Activated CD4-positive, alpha-beta memory T cell treated with anti-CD3 and anti-CD28 coated beads for 36 hours (primary cell): ENCODE data around the gene WNT11. TPM values are rescaled to one million over a fixed set of nuclear protein-coding genes. Genes with fewer than 3 reads are reported as not detected.
"Not testable (repeated sequence)": the region's sequence is repeated elsewhere in the genome, so short reads cannot be mapped to it uniquely, and the experiment has no call there.

Source experiments
- CTCF ChIA-PET: fragments of 350-600 bp; sonication (Branson Sonifier 250); formaldehyde crosslinking; loops from one replicate; lab custom pipeline; 2021; ENCODE audit warnings: antibody characterized with exemption, inconsistent platforms; lab: Charles Lee
- POLR2A ChIA-PET: fragments of 350-600 bp; sonication (Branson Sonifier 250); formaldehyde crosslinking; loops from one replicate; lab custom pipeline; 2021; ENCODE audit warnings: antibody characterized with exemption; lab: Charles Lee
- DNase-seq: peaks from one replicate; pipeline ENCODE4 v3.0.0-alpha.2; 2020
- H3K27ac Mint-ChIP-seq: one replicate; pipeline ENCODE4 v1.8.0; 2021; ENCODE audit warnings: mixed read lengths
- H3K27me3 Mint-ChIP-seq: one replicate; pipeline ENCODE4 v1.8.0; 2021; ENCODE audit warnings: mixed read lengths
- H3K36me3 Mint-ChIP-seq: one replicate; pipeline ENCODE4 v1.8.0; 2021; ENCODE audit warnings: mixed read lengths
- H3K4me1 Mint-ChIP-seq: one replicate; pipeline ENCODE4 v1.8.0; 2021; ENCODE audit warnings: low read depth, mixed read lengths
- H3K4me3 Mint-ChIP-seq: one replicate; pipeline ENCODE4 v1.8.0; 2021; ENCODE audit warnings: mild to moderate bottlenecking, mixed read lengths
- H3K9me3 Mint-ChIP-seq: one replicate; pipeline ENCODE4 v1.8.0; 2021; ENCODE audit warnings: mixed read lengths
- intact Hi-C: fragments of 100-400 bp; cut with micrococcal nuclease; formaldehyde crosslinking; loops from one replicate; pipeline ENCODE4 v1.15.1; 2023
- total RNA-seq, 2 experiments: library from RNA; stranded (reverse); gene quantifications; one replicate each; pipeline ENCODE4 v1.2.3, GENCODE V29; 2021

WNT11 gene
- total RNA-seq, 2 experiments from 2014 or later = not detected

DNA sequence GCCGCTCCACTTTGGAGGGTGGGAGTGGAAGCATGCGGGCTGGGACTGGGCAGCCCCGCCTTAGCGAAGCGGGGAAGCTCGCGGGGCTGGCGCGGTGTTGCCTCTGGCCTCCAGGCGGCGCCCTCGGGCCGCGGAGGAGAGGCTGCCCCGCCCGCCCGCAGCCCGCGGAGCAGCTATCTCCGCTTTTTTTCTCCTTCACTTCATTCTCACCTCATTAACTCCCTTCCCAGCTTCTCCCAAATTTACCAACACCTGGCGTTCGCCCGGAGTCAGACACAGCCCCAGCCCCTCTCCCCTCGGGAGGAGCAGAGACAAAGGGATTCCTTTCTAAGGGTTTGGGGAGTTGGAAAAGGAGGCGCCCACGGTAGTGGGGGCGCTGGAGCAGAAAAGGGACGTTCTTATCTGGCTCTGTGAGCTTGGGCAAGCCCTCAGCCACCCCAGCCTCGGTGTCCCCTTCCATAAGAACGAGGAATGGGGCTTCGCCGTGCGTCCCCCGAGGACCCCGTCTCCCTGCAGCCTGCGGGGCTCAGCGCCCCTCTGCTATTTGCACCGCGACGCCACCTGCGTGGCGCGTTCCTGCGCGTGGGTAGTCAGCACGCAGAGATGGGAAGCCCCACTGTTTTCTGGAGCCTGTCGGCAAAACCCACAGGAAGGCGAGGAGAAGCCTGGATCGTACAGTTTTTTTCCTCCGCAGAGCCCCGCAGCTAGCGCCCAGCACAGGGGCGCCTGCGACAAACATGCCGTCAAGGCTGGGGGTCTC, 1.5 kb upstream of the WNT11 start:
- ChIA-PET CTCF (interaction anchor here (0.7 to 8.2 kb wide), 70 partner anchors 9 to 712 kb away, joined by 3 to 241 read pairs (median 4); partner anchors contain the start of gene LRRC32), POLR2A (interaction anchor here (0.7 to 1.1 kb wide), 2 partner anchors 27 to 111 kb away, joined by 4 to 5 read pairs; no protein-coding TSS in a partner anchor)
- Mint-ChIP-seq H3K9me3 (no peaks in the 10 kb centered on the region), H3K27ac (no peak overlapping the region), H3K4me1 (peaks cover 14% of the 10 kb centered on the region), H3K36me3 (no peaks in the 10 kb centered on the region), H3K4me3 (peak overlapping the region; percentile 66), H3K27me3 (peaks cover 51% of the 10 kb centered on the region)
- intact Hi-C loops = loop anchor here (1.0 to 10.0 kb wide), 5 partner anchors 27 to 473 kb away; no protein-coding TSS in a partner anchor
- DNase-seq = peak; percentile 81

DNA sequence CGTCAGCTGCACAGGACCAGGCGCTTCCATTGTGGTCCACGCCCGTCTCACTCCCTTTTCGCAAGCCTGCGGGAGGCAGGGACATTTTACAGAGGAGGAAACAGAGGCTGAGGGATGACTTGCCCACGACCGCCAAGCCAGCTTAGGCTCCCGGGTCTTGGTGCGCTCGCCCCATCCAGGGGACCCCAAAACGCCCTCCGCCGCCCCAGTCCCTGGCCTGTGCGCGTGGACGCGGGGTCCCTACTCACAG, 300 bp downstream of the WNT11 start:
- POLR2A ChIA-PET = no interaction called here
- H3K27ac Mint-ChIP-seq = no peak overlapping the region

DNA sequence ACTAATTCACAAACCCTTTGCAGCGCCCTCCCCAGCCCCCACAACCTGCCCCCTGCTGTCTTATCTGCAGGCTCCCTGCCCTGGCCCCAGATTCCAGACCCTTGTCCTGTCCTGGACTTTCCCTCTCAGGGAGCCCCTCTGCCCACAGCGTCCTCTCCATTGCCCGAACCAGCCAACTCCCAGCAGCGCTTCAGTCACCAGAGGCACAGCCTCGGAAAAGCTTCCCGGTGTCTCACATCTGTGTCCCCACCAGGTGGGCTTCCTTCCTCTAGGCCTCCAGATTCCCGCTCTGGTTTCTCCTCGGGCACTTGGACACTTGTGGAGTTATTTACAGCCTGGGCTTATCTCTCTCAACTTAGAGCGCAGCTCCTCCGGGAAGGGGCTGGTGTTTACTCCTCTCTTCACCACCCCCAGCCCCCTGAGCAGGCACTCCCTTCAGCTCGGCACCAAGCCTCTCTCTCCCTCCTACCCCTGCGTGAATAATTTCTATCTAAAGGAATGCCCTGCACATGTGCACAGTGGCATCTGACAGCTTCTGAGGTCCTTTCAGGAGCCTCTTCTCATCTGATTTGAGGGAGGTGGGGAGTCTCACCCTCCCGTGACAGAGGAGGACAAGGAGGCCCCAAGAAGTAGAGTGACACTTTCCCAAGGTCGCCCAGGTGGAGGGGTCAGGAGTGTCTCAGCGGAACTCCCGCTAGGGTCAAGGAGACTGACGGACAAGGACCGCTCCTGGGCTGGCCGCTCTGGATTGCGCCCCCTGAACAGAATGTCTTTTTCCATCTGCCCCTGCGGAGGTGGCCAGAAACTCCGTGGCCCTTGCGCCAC, 838 bp downstream of the WNT11 start:
- POLR2A ChIA-PET = no interaction called here
- Mint-ChIP-seq H3K4me1 (peaks cover 14% of the 10 kb centered on the region), H3K27ac (no peak overlapping the region), H3K4me3 (peak overlapping the region; percentile 29), H3K27me3 (peaks cover 35% of the 10 kb centered on the region), H3K9me3 (no peaks in the 10 kb centered on the region), H3K36me3 (no peaks in the 10 kb centered on the region)
- CTCF ChIA-PET = interaction anchor here (0.8 to 8.2 kb wide), 2 partner anchors 115 to 308 kb away, joined by 3 to 241 read pairs; no protein-coding TSS in a partner anchor
- DNase-seq = no peak
- intact Hi-C loops = loop anchor here (2.0 to 10.0 kb wide), 4 partner anchors 172 to 475 kb away; no protein-coding TSS in a partner anchor

More for the DNA sequence above, 300 bp downstream of the WNT11 start:
- Mint-ChIP-seq H3K27me3 (peaks cover 38% of the 10 kb centered on the region), H3K4me1 (peaks cover 14% of the 10 kb centered on the region), H3K9me3 (no peaks in the 10 kb centered on the region), H3K4me3 (peak overlapping the region; percentile 29), H3K36me3 (no peaks in the 10 kb centered on the region)
- intact Hi-C loops = loop anchor here (2.0 to 10.0 kb wide), 4 partner anchors 171 to 475 kb away; no protein-coding TSS in a partner anchor
- CTCF ChIA-PET = interaction anchor here (0.8 to 8.2 kb wide), 2 partner anchors 115 to 309 kb away, joined by 3 to 241 read pairs; no protein-coding TSS in a partner anchor
- DNase-seq = no peak

- CTCF ChIA-PET = interaction anchor here (0.6 kb wide), 1 partner anchor 466 kb away, joined by 3 read pairs; no protein-coding TSS in a partner anchor
These were observed 2.4 kb downstream of the WNT11 start for GRCh38 chr11:76203937-76204336.

DNA sequence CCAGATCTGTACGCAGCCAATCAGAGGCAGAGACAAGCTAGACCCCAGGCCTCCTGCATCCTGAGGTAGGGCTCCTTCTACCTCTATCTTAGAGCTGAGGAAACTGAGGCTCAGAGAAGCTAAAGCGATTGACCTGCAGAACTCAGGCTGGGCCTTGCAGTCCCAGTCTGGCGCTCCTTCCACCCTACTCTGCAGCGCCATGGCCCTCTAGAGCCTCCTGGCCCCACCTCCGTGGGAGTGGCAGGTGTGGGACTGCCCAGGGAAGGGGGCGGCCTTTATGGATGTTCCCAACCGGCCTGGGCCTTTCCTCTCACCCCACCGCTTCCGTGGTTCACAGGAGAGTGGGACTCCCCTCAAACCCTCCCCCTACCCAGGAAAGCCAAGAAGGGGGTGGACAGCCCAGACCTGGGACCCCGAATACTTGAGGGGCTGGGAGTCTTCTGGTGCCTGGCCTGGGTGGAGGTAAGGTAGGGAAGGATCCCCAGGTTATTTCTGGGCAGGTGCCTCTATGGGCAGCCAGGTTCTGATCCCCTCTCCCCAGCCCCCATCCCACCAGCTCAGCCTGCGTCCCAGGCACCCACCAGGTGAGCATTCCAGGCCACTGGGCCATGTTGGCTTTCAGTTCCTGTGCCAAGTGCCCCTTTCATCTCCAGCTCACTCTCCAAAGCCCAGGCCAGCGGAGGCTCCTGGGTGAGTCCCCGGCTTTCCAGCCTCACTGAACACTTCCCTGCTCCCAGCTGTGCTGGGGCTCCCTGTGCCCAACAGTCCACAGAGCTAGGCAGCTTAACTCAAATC, 3.0 kb downstream of the WNT11 start:
- Mint-ChIP-seq H3K9me3 (no peaks in the 10 kb centered on the region), H3K4me3 (no peak overlapping the region), H3K27ac (no peak overlapping the region), H3K4me1 (peaks cover 14% of the 10 kb centered on the region), H3K27me3 (peaks cover 32% of the 10 kb centered on the region), H3K36me3 (no peaks in the 10 kb centered on the region)
- intact Hi-C loops = loop anchor here (10.0 kb wide), 1 partner anchor 221 kb away; no protein-coding TSS in a partner anchor
- ChIA-PET CTCF (interaction anchor here (0.6 kb wide), 1 partner anchor 467 kb away, joined by 3 read pairs; no protein-coding TSS in a partner anchor), POLR2A (no interaction called here)
- DNase-seq = no peak

More at GRCh38 chr11:76203937-76204336, 2.4 kb downstream of the WNT11 start:
- H3K27me3 Mint-ChIP-seq = peaks cover 35% of the 10 kb centered on the region
- no peak overlapping the region for H3K4me3 Mint-ChIP-seq
- no peak overlapping the region for H3K27ac Mint-ChIP-seq
- H3K9me3 Mint-ChIP-seq = no peaks in the 10 kb centered on the region
- intact Hi-C loops = loop anchor here (10.0 kb wide), 1 partner anchor 221 kb away; no protein-coding TSS in a partner anchor
- POLR2A ChIA-PET = no interaction called here
- H3K4me1 Mint-ChIP-seq = peaks cover 14% of the 10 kb centered on the region
- H3K36me3 Mint-ChIP-seq = no peaks in the 10 kb centered on the region
- no peak for DNase-seq

- H3K27ac Mint-ChIP-seq = no peak overlapping the region
- H3K27me3 Mint-ChIP-seq = peaks cover 26% of the 10 kb centered on the region
- POLR2A ChIA-PET = interaction anchor here (0.5 kb wide), 1 partner anchor 177 kb away, joined by 5 read pairs; no protein-coding TSS in a partner anchor
- CTCF ChIA-PET = no interaction called here
- intact Hi-C loops = loop anchor here (10.0 kb wide), 1 partner anchor 223 kb away; no protein-coding TSS in a partner anchor
- no peak for DNase-seq
- H3K4me1 Mint-ChIP-seq = peaks cover 8% of the 10 kb centered on the region
- no peak overlapping the region for H3K4me3 Mint-ChIP-seq
- no peaks in the 10 kb centered on the region for H3K36me3 Mint-ChIP-seq
- no peaks in the 10 kb centered on the region for H3K9me3 Mint-ChIP-seq
These were observed 4.5 kb downstream of the WNT11 start for GRCh38 chr11:76201672-76202412.

- H3K36me3 Mint-ChIP-seq = no peaks in the 10 kb centered on the region
- H3K4me1 Mint-ChIP-seq = peaks cover 5% of the 10 kb centered on the region
- POLR2A ChIA-PET = no interaction called here
- CTCF ChIA-PET = no interaction called here
- intact Hi-C loops = loop anchor here (10.0 kb wide), 1 partner anchor 224 kb away; no protein-coding TSS in a partner anchor
- H3K27ac Mint-ChIP-seq = no peak overlapping the region
- DNase-seq = no peak
- H3K4me3 Mint-ChIP-seq = no peak overlapping the region
- H3K9me3 Mint-ChIP-seq = no peaks in the 10 kb centered on the region
- peaks cover 22% of the 10 kb centered on the region for H3K27me3 Mint-ChIP-seq
These were observed 5.2 kb downstream of the WNT11 start for GRCh38 chr11:76201056-76201455.

GRCh38 chr11:76200006-76200940, 6.0 kb downstream of the WNT11 start:
- intact Hi-C loops = loop anchor here (10.0 kb wide), 1 partner anchor 225 kb away; no protein-coding TSS in a partner anchor
- Mint-ChIP-seq H3K36me3 (no peaks in the 10 kb centered on the region), H3K9me3 (no peaks in the 10 kb centered on the region), H3K4me3 (no peak overlapping the region), H3K4me1 (no peaks in the 10 kb centered on the region), H3K27ac (no peak overlapping the region), H3K27me3 (peaks cover 14% of the 10 kb centered on the region)
- CTCF ChIA-PET = interaction anchor here (0.5 to 0.6 kb wide), 2 partner anchors 115 to 640 kb away, joined by 3 read pairs; no protein-coding TSS in a partner anchor
- POLR2A ChIA-PET = no interaction called here
- DNase-seq = no peak

DNA sequence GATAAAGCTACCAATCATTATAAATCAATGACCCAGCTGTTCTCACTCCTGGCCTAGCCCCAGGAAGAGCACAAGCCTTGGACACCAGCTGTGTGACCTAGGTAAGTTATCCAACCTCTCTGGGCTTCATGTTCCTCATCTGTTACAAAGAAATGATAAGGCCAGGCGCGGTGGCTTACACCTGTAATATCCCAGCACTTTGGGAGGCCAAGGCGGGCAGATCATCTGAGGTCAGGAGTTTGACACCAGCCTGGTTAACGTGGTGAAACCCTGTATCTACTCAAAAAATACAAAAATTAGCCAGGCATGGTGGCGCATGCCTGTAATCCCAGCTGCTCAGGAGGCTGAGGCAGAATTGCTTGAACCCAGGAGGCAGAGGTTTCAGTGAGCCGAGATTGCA, 7.6 kb downstream of the WNT11 start:
- H3K27me3 Mint-ChIP-seq, H3K36me3 Mint-ChIP-seq, POLR2A ChIA-PET, H3K27ac Mint-ChIP-seq, H3K4me3 Mint-ChIP-seq, H3K9me3 Mint-ChIP-seq, DNase-seq, intact Hi-C loops, H3K4me1 Mint-ChIP-seq: not testable (repeated sequence)
- CTCF ChIA-PET = interaction anchor here (1.7 to 2.0 kb wide), 2 partner anchors 9 to 10 kb away, joined by 5 to 7 read pairs; no protein-coding TSS in a partner anchor
